HTERT RPE-1 (cell line): ENCODE measurements around the gene HINT3.
"Not testable (repeated sequence)": the region's sequence is repeated elsewhere in the genome, so short reads cannot be mapped to it uniquely, and the experiment has no call there.

ENCODE experiments used
- in situ Hi-C: fragments of 300-500 bp; cut with MboI; formaldehyde crosslinking; loops from 4 replicates; pipeline ENCODE4 v1.14.3; 2020; ENCODE audit warnings: low sequenced_read_pairs

The HINT3 gene

DNA sequence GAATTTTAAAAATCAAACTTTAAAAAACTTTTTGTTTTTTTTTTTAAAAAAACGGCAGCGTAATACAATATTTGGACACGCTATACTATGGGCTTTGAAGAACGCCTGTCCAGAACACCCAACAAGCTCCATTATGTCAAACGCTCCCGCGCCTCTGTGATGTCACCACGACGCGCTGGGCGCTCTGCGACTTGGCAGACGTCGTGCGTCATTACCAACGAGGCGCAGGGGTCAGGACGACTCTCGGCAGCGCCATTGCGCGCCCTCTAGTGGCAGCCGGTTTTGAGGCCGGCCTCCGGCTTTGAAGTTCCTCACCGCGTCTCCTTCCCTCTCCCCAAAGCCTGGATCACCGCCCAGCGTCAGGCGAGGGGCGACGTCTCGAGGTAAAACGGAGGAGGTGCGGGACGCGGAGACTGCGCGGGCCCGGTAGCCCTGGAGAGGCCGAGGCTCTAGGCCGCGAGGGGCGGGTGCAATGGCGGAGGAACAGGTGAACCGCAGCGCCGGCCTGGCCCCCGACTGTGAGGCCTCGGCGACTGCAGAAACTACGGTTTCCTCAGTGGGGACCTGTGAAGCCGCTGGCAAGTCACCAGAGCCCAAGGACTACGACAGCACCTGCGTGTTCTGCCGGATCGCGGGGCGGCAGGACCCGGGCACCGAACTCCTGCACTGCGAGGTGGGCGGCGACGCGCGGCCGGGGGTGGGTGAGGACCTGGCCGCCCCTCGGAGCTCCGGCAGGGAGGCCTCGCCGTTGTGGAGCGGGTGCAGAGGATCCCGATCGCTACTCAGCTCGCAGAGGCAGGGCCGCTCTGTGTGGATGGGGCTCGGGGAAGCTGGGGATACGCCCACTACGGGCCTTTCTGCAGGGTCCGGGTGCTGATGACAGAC lies at the start of gene HINT3:
Gene HINT3 (plus strand): TSS at position 265 of the 885 bp plus-strand sequence. CDS start 208 bp downstream, at position 473.
- in situ Hi-C loops: no loop called here

- in situ Hi-C loops: no loop called here
Measured at GRCh38 chr6:125910527-125910926, 46.0 kb upstream of the HINT3 start.

- in situ Hi-C loops: not testable (repeated sequence)
Measured at GRCh38 chr6:125911051-125911451, 45.5 kb upstream of the HINT3 start.

- in situ Hi-C loops: not testable (repeated sequence)
Measured at GRCh38 chr6:125912430-125912829, 44.1 kb upstream of the HINT3 start.

DNA sequence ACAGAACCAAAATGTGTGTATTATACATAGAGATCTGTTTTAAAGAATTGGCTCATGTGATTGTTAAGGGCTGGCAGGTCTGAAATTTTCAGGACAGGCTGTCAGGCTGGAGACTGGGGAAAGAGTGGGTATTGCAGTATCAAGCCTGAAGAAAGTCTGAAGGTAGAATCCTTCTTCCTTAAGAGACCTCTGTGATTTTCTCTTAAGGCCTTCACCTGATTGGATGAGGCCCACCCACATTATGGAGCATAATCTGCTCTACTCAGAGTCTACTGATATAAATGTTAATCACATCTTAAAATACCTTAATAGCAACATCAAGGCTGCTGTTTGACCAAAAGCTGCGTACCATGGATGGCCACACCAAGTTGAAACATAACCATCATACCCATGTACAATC lies 43.4 kb upstream of the HINT3 start:
- in situ Hi-C loops: no loop called here

GRCh38 chr6:125913864-125914351 lies 42.7 kb upstream of the HINT3 start:
- in situ Hi-C loops: no loop called here

DNA sequence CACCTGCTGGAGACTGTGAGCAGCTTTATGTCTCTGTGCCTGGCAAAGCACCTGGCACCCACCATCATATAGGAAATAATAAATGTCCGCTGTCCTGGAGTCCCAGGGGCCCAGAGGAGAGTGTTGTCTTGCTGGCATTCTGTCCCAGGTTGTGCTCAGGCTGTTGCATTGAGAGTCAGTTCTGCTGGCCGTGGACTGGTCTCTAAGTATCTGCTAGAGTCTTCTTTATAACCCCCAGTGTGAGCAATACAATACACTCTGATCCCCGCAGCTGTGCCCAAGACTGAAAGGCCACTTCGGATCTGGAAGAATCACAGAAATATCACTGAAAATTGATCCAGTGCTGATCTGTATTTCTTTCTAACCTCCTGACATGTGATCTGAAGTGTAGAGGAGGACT lies 38.3 kb upstream of the HINT3 start:
- in situ Hi-C loops: no loop called here

DNA sequence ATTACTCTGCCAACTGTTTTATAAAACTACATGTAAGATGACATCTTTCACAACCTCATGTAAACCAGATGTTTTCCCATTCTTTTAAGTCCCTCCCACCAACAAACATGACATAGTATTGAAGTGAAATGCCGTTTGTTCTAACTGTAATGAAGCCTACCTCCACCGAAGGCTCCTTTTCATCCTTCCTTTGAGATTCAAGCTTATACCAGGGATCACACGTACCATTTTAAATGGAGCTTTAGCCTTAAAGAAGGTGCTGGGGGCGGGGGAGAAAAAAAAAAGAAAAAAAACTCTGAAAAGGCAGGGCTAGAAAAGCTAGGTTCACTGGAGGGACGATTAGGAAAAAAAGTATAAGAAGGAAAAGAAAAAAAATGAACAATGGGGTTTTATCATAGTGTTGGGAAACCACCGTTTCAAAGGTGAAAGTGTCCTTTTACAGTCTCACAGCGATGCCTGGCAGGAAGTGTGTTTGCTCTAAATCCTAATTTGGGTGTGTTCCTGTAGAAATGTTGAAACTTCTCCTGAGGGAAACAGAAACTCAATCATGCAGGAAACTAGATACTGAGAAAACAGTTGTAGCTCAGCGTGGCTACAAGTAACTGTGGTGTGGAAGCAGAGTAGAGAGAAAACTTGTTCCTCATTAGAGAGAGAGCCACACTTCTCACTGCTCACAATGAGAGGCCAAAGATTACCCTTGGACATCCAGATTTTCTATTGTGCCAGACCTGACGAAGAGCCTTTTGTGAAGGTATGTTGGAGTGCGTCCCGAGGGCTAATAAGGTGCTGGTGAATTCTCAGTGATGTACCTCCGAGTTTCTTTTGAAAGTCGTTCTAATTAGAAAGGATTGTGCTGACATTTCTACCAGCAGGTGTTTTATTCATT lies 37.6 kb upstream of the HINT3 start:
- in situ Hi-C loops: no loop called here

DNA sequence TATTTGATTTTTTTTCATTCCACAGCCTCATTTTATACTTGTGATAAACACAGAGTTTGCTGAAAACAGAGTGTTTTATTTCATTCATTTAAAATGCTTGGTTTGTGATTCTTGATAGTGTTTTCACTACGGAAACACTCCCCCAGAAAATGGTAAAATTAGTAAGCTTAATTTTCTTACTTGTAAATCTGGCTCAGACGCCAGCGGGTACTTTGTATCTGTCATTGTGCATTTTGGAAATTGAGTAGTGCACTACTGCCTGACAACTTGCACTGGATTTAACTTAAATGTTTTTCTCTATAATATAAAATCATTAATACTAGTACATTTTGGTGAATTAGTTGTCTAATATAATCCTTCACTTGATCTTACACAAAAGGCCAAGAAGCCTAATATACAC lies 37.0 kb upstream of the HINT3 start:
- in situ Hi-C loops: no loop called here

DNA sequence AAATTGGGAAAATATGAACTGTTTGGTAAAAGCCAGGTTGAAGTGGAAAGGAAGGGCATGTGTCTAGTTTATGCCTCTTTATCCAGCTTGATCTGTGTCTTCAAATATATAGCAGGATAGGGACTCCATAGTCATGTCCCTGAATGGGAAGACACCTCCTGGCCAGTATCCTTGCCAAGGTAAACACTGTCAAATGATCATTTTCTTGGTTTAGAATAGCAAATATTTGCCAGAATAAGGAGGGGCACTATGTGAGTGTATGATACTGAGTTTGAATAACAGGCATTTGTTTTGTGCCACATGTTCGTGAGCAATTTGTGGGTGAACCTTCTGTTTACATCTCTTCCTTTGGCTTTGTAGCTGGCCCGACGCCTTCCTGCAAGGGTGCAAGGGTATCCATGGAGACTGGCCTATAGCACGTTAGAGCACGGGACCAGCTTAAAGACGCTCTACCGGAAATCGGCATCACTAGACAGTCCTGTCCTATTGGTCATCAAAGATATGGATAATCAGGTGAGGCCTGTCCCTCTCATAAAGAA lies 34.2 kb upstream of the HINT3 start:
- in situ Hi-C loops: no loop called here

GRCh38 chr6:125923366-125923877 lies 33.1 kb upstream of the HINT3 start:
- in situ Hi-C loops: no loop called here

DNA sequence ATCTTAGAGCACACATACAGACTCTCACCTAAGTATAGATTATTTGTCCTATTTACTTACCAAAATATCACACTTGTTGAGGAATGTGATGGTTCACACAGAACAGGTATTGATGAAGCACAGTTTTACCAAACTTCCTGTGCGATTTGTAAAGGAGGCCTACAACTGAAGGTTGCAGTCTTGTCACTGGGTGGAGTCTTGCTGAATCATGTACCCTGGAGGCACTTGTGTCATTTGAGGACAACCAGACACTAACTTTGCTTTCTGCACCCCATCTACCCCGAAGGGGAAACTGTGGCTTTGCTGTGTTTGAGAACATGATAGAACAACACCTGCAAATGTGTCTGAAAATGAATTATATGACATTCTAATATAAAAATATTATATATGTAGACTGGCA lies 32.4 kb upstream of the HINT3 start:
- in situ Hi-C loops: no loop called here

GRCh38 chr6:125924697-125925358 lies 31.7 kb upstream of the HINT3 start:
- in situ Hi-C loops: no loop called here

DNA sequence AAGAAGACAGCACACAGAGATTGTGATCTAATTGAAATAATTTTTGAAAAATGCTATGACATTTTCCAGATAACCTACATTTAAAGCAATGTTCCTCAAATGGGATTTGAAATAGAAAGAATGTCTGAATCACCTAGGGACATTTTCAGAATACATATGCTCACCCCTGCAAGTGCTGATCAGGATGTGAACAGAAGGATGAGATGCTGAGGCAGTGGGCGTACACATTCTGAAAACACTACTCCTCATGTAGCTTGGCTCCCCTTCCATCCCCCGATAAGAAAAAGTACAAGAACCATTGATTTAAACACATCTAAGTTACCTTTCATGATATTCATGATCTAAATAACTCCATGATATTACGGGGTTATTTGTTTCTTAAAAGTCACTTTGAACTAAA lies 29.9 kb upstream of the HINT3 start:
- in situ Hi-C loops: no loop called here

GRCh38 chr6:125927761-125928160 lies 28.8 kb upstream of the HINT3 start:
- in situ Hi-C loops: no loop called here

GRCh38 chr6:125930765-125931418 lies 25.7 kb upstream of the HINT3 start:
- in situ Hi-C loops: no loop called here

GRCh38 chr6:125931733-125932450 lies 24.7 kb upstream of the HINT3 start:
- in situ Hi-C loops: no loop called here

- in situ Hi-C loops: no loop called here
Measured at GRCh38 chr6:125932451-125932795, 24.1 kb upstream of the HINT3 start.

DNA sequence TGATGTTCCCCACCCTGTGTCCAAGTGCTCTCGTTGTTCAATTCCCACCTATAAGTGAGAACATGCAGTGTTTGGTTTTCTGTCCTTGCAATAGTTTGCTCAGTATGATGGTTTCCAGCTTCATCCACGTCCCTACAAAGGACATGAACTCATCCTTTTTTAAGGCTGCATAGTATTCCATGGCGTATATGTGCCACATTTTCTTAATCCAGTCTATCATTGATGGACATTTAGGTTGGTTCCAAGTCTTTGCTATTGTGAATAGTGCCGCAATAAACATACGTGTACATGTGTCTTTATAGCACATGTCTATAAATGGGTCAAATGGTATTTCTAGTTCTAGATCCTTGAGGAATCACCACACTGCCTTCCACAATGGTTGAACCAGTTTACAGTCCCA lies 21.1 kb upstream of the HINT3 start:
- in situ Hi-C loops: not testable (repeated sequence)

DNA sequence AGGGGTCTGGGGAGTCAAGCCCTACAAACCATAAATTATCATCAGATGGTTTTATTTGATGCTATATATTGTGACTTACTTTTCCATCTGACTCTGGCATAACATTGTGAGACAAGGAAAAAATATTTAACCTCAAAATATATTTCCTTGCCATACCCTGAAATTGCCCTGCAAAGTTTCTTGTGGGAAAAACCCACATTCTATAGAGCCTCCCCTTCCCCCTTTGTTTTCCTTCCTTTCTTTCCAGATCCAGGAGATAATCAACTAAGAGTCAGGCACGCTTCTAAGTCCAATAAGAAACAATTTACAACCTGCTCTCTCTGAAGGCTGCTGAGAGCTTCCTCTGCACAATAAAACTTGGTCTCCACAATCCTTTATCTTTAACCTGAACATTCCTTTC lies 17.5 kb upstream of the HINT3 start:
- in situ Hi-C loops: no loop called here
